Activated CD8-positive, alpha-beta T cell treated with anti-CD3 and anti-CD28 coated beads for 36 hours (primary cell): ENCODE data around the gene IL10RB. TPM values are rescaled to one million over a fixed set of nuclear protein-coding genes. Genes with fewer than 3 reads are reported as not detected.

Experiments
- ATAC-seq: fragments of 200-7000 bp; cut with Tn5 transposase; one replicate; pipeline ENCODE4 v1.10.0; 2021; ENCODE audit warnings: mild to moderate bottlenecking, moderate library complexity
- CTCF ChIA-PET: fragments of 350-600 bp; sonication (Branson Sonifier 250); formaldehyde crosslinking; loops from one replicate; lab custom pipeline; 2021; ENCODE audit warnings: antibody characterized with exemption; lab: Charles Lee
- POLR2A ChIA-PET: fragments of 350-600 bp; sonication (Branson Sonifier 250); formaldehyde crosslinking; loops from one replicate; lab custom pipeline; 2021; ENCODE audit warnings: antibody characterized with exemption; lab: Charles Lee
- DNase-seq: peaks from one replicate; pipeline ENCODE4 v3.0.0-alpha.2; 2020
- H3K27ac Mint-ChIP-seq: one replicate; pipeline ENCODE4 v1.8.0; 2021; ENCODE audit warnings: mild to moderate bottlenecking, mixed read lengths
- H3K27me3 Mint-ChIP-seq: one replicate; pipeline ENCODE4 v1.8.0; 2021; ENCODE audit warnings: mixed read lengths
- H3K36me3 Mint-ChIP-seq: one replicate; pipeline ENCODE4 v1.8.0; 2021; ENCODE audit warnings: low read depth, mixed read lengths
- H3K4me1 Mint-ChIP-seq: one replicate; pipeline ENCODE4 v1.8.0; 2021; ENCODE audit warnings: low read depth, mixed read lengths
- H3K4me3 Mint-ChIP-seq: one replicate; pipeline ENCODE4 v1.8.0; 2021; ENCODE audit warnings: mild to moderate bottlenecking, moderate library complexity, mixed read lengths
- H3K9me3 Mint-ChIP-seq: one replicate; pipeline ENCODE4 v1.8.0; 2021; ENCODE audit warnings: mixed read lengths
- CTCF ChIP-seq: fragments of 200-600 bp; IDR thresholded peaks from one replicate; pipeline ENCODE4 v1.8.0; 2022; ENCODE audit warnings: antibody characterized with exemption, mild to moderate bottlenecking
- intact Hi-C: fragments of 100-400 bp; cut with micrococcal nuclease; formaldehyde crosslinking; loops from one replicate; pipeline ENCODE4 v1.10.0; 2022
- total RNA-seq, 2 experiments: library from RNA; stranded (reverse); gene quantifications; one replicate each; pipeline ENCODE4 v1.2.3, GENCODE V29; 2021

IL10RB gene
- total RNA-seq, 2 experiments from 2014 or later = 25.0 to 30.5 TPM

GRCh38 chr21:33313183-33313582, 47.0 kb downstream of the IL10RB start:
- DNase-seq = no peak
- Mint-ChIP-seq H3K27me3 (peaks cover 2% of the 10 kb centered on the region), H3K4me3 (no peak overlapping the region), H3K4me1 (peaks cover 5% of the 10 kb centered on the region), H3K36me3 (no peaks in the 10 kb centered on the region), H3K9me3 (peaks cover 3% of the 10 kb centered on the region), H3K27ac (no peak overlapping the region)
- POLR2A ChIA-PET = no interaction called here
- no peak for ATAC-seq
- intact Hi-C loops = no loop called here
- CTCF ChIA-PET = interaction anchor here (1.0 to 2.0 kb wide), 3 partner anchors 12 to 132 kb away, joined by 3 to 9 read pairs (median 8); partner anchors contain the start of gene IFNAR1
- TF ChIP-seq CTCF = no peak

- intact Hi-C loops = no loop called here
- Mint-ChIP-seq H3K4me3 (no peak overlapping the region), H3K9me3 (peaks cover 3% of the 10 kb centered on the region), H3K27me3 (peaks cover 2% of the 10 kb centered on the region), H3K4me1 (peaks cover 5% of the 10 kb centered on the region), H3K36me3 (no peaks in the 10 kb centered on the region), H3K27ac (no peak overlapping the region)
- ATAC-seq (no peak), DNase-seq (no peak)
- no peak for TF ChIP-seq CTCF
- ChIA-PET POLR2A (no interaction called here), CTCF (interaction anchor here (1.0 to 2.0 kb wide), 4 partner anchors 11 to 132 kb away, joined by 3 to 9 read pairs (median 6); partner anchors contain the start of gene IFNAR1)
Observed at GRCh38 chr21:33313611-33314010, 47.4 kb downstream of the IL10RB start.

- Mint-ChIP-seq H3K27me3 (peaks cover 2% of the 10 kb centered on the region), H3K27ac (no peak overlapping the region), H3K4me3 (no peak overlapping the region), H3K9me3 (peaks cover 3% of the 10 kb centered on the region), H3K4me1 (peaks cover under 1% of the 10 kb centered on the region), H3K36me3 (no peaks in the 10 kb centered on the region)
- TF ChIP-seq CTCF = no peak
- no peak for DNase-seq
- CTCF ChIA-PET = interaction anchor here (1.0 to 2.0 kb wide), 4 partner anchors 11 to 131 kb away, joined by 3 to 9 read pairs (median 6); partner anchors contain the start of gene IFNAR1
- intact Hi-C loops = no loop called here
- POLR2A ChIA-PET = interaction anchor here (1.2 kb wide), 1 partner anchor 11 kb away, joined by 4 read pairs; the partner anchor contains the start of gene IFNAR1
- ATAC-seq = no peak
Observed at GRCh38 chr21:33314111-33314510, 47.9 kb downstream of the IL10RB start.

- ATAC-seq = no peak
- Mint-ChIP-seq H3K36me3 (no peaks in the 10 kb centered on the region), H3K27ac (no peak overlapping the region), H3K4me1 (no peaks in the 10 kb centered on the region), H3K4me3 (no peak overlapping the region), H3K9me3 (no peaks in the 10 kb centered on the region), H3K27me3 (peaks cover 2% of the 10 kb centered on the region)
- intact Hi-C loops = no loop called here
- no peak for DNase-seq
- TF ChIP-seq CTCF = no peak
- POLR2A ChIA-PET = interaction anchor here (0.7 to 1.2 kb wide), 2 partner anchors 7 to 16 kb away, joined by 3 to 4 read pairs; no protein-coding TSS in a partner anchor
- CTCF ChIA-PET = interaction anchor here (1.1 to 2.6 kb wide), 3 partner anchors 13 to 45 kb away, joined by 3 to 10 read pairs (median 3); no protein-coding TSS in a partner anchor
Observed at GRCh38 chr21:33315946-33316710, 50.0 kb downstream of the IL10RB start.

GRCh38 chr21:33317145-33317544, 51.0 kb downstream of the IL10RB start:
- POLR2A ChIA-PET = interaction anchor here (0.7 kb wide), 1 partner anchor 8 kb away, joined by 3 read pairs; no protein-coding TSS in a partner anchor
- no peak for TF ChIP-seq CTCF

More at GRCh38 chr21:33317145-33317544, 51.0 kb downstream of the IL10RB start:
- Mint-ChIP-seq H3K27ac (no peak overlapping the region), H3K36me3 (no peaks in the 10 kb centered on the region), H3K27me3 (peaks cover 2% of the 10 kb centered on the region), H3K4me3 (no peak overlapping the region), H3K9me3 (no peaks in the 10 kb centered on the region), H3K4me1 (no peaks in the 10 kb centered on the region)
- no peak for DNase-seq
- CTCF ChIA-PET = interaction anchor here (1.1 to 2.6 kb wide), 4 partner anchors 14 to 117 kb away, joined by 3 to 10 read pairs (median 3); no protein-coding TSS in a partner anchor
- ATAC-seq = no peak
- intact Hi-C loops = no loop called here
